Endodermal cell (in vitro differentiated cells): ENCODE measurements around the gene RIOK3. TPM values are rescaled to one million over a fixed set of nuclear protein-coding genes. Genes with fewer than 3 reads are reported as not detected.

Experiments used
- DNase-seq: peaks from one replicate; pipeline ENCODE4 v3.0.0-alpha.2; 2017
- H3K27ac ChIP-seq: 2 replicates; pipeline ENCODE4 v1.5.1; 2013; ENCODE audit warnings: mild to moderate bottlenecking, low read depth, low read length, moderate library complexity
- H3K27me3 ChIP-seq: 2 replicates; pipeline ENCODE4 v1.6.1; 2013; ENCODE audit warnings: mild to moderate bottlenecking, low read length, moderate library complexity; ENCODE audit not compliant: insufficient read depth, control insufficient read depth, poor library complexity, severe bottlenecking
- H3K36me3 ChIP-seq: 2 replicates; pipeline ENCODE4 v1.7.0; 2013; ENCODE audit warnings: mild to moderate bottlenecking, low read length, moderate library complexity; ENCODE audit not compliant: control insufficient read depth, insufficient read depth
- H3K4me1 ChIP-seq: one replicate; pipeline ENCODE4 v1.7.0; 2013; ENCODE audit warnings: low read length; ENCODE audit not compliant: control insufficient read depth, insufficient read depth
- H3K4me3 ChIP-seq: 2 replicates; pipeline ENCODE4 v1.5.1; 2013; ENCODE audit warnings: mild to moderate bottlenecking, low read length, moderate library complexity
- H3K9ac ChIP-seq: 2 replicates; pipeline ENCODE4 v1.6.1; 2013; ENCODE audit warnings: mild to moderate bottlenecking, low read length, moderate library complexity; ENCODE audit not compliant: poor library complexity, severe bottlenecking; ENCODE audit errors: extremely low read depth
- H3K9me3 ChIP-seq: 2 replicates; pipeline ENCODE4 v1.6.1; 2013; ENCODE audit warnings: mild to moderate bottlenecking, low read length, moderate library complexity; ENCODE audit not compliant: control insufficient read depth
- H3K27ac Mint-ChIP-seq: 2 replicates; pipeline ENCODE4 v1.8.0; 2020; ENCODE audit warnings: mixed read lengths
- H3K27me3 Mint-ChIP-seq: 2 replicates; pipeline ENCODE4 v1.8.0; 2021; ENCODE audit warnings: mild to moderate bottlenecking, mixed read lengths; ENCODE audit not compliant: insufficient read depth
- H3K36me3 Mint-ChIP-seq: 2 replicates; pipeline ENCODE4 v1.8.0; 2020; ENCODE audit warnings: low read depth, mixed read lengths
- H3K4me1 Mint-ChIP-seq: 2 replicates; pipeline ENCODE4 v1.8.0; 2020; ENCODE audit warnings: mixed read lengths
- H3K4me3 Mint-ChIP-seq: 2 replicates; pipeline ENCODE4 v1.8.0; 2020; ENCODE audit warnings: mild to moderate bottlenecking, moderate library complexity, mixed read lengths
- H3K9me3 Mint-ChIP-seq: 2 replicates; pipeline ENCODE4 v1.8.0; 2020; ENCODE audit warnings: mild to moderate bottlenecking, mixed read lengths
- WGBS, 2 experiments: methylation state at CpG; one replicate each; pipeline versions ENCODE4 v1.1.5 to v1.1.7; 2013; ENCODE audit warnings: missing lambda C conversion rate in 2 of 2, mixed read lengths in 1 of 2; ENCODE audit not compliant: insufficient coverage in 1 of 2, insufficient read length in 1 of 2; 5-methylcytosine and 5-hydroxymethylcytosine counted together
- total RNA-seq, 2 donors: library from RNA; stranded (reverse); fragmentation: NEBNext Ultra II Directional in 1 of 2; extraction: Animal tissue kit (Norgen Biotek cat#: 25700) in 1 of 2; gene quantifications; 2 replicates in 1 of 2; 3 replicates in 1 of 2; pipeline ENCODE4 v1.2.1, GENCODE V29; 2021
- TF ChIP-seq, protein P1 (sequence below): fragments of 200-600 bp; sonication (generic); conservative IDR thresholded peaks from 2 replicates; pipeline ENCODE4 v1.5.0; 2021; ENCODE audit warnings: antibody characterized with exemption, mild to moderate bottlenecking

The RIOK3 gene
- total RNA-seq, 2 donors from 2014 or later, result 31.2 to 45.0 TPM

DNA sequence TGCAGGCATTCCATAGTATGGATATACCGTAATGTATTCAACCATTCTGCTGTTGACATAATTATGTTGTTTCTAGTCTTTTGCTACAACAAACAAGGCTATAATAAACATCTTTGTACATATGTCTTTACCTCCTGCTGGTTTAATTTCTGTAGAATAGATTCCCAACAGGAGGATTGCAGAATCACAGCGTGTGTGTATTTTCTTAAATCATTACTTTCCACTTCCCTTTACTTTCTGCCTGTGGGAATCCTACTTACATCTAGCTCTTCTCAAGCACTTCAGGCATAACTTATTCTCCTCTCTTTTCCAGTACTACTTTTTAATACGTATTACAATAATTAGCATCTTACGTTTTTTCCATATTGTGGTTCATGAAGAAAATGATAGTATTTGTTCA, 13.0 kb upstream of the RIOK3 start:
- Histone ChIP-seq H3K9ac (no peak overlapping the region), H3K9me3 (no peaks in the 10 kb centered on the region), H3K4me3 (no peak overlapping the region), H3K36me3 (no peaks in the 10 kb centered on the region), H3K4me1 (no peaks in the 10 kb centered on the region), H3K27me3 (no peaks in the 10 kb centered on the region), H3K27ac (no peak overlapping the region)
- WGBS, 2 experiments, result 83 to 94% methylated on average over 1 to 4 of the region's 4 CpGs
- no peak overlapping the region for H3K27ac Mint-ChIP-seq
- no peak for DNase-seq
- TF ChIP-seq, protein P1, sequence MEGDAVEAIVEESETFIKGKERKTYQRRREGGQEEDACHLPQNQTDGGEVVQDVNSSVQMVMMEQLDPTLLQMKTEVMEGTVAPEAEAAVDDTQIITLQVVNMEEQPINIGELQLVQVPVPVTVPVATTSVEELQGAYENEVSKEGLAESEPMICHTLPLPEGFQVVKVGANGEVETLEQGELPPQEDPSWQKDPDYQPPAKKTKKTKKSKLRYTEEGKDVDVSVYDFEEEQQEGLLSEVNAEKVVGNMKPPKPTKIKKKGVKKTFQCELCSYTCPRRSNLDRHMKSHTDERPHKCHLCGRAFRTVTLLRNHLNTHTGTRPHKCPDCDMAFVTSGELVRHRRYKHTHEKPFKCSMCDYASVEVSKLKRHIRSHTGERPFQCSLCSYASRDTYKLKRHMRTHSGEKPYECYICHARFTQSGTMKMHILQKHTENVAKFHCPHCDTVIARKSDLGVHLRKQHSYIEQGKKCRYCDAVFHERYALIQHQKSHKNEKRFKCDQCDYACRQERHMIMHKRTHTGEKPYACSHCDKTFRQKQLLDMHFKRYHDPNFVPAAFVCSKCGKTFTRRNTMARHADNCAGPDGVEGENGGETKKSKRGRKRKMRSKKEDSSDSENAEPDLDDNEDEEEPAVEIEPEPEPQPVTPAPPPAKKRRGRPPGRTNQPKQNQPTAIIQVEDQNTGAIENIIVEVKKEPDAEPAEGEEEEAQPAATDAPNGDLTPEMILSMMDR, result no peak
- H3K27me3 Mint-ChIP-seq, result peaks cover 8% of the 10 kb centered on the region
- no peaks in the 10 kb centered on the region for H3K36me3 Mint-ChIP-seq
- H3K4me1 Mint-ChIP-seq, result peaks cover 11% of the 10 kb centered on the region
- no peak overlapping the region for H3K4me3 Mint-ChIP-seq
- H3K9me3 Mint-ChIP-seq, result peaks cover 4% of the 10 kb centered on the region

GRCh38 chr18:23442958-23443357, 10.1 kb upstream of the RIOK3 start:
- Histone ChIP-seq H3K27ac (no peak overlapping the region), H3K27me3 (no peaks in the 10 kb centered on the region), H3K9me3 (no peaks in the 10 kb centered on the region), H3K36me3 (no peaks in the 10 kb centered on the region), H3K4me1 (peaks cover 4% of the 10 kb centered on the region), H3K9ac (no peak overlapping the region), H3K4me3 (no peak overlapping the region)
- TF ChIP-seq, protein P1, result no peak
- Mint-ChIP-seq H3K27me3 (peaks cover 10% of the 10 kb centered on the region), H3K27ac (no peak overlapping the region), H3K9me3 (peaks cover 4% of the 10 kb centered on the region), H3K4me1 (peaks cover 5% of the 10 kb centered on the region), H3K4me3 (no peak overlapping the region), H3K36me3 (no peaks in the 10 kb centered on the region)
- no peak for DNase-seq
- WGBS, 2 experiments, result 92 to 100% methylated on average over 2 to 3 of the region's 3 CpGs

DNA sequence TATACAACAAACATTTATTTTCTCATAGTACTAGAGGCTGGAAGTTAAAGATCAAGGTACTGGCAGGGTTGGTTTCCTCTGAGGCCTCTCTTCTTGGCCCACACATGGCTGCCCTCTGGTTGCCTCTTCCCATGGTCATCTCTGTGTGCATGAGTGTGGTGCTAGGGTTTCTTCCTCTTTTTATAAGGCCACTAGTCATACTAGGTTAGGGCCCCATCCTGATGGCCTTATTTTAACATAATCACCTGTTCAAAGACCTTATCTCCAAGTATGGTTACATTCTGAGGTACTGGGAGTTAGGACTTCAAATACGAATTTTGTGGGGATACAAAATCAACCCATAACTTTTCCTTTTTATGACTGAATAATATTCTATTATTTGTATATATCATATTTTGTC, 4.8 kb upstream of the RIOK3 start:
- Mint-ChIP-seq H3K27ac (no peak overlapping the region), H3K9me3 (peaks cover 2% of the 10 kb centered on the region), H3K36me3 (no peaks in the 10 kb centered on the region), H3K27me3 (peaks cover 5% of the 10 kb centered on the region), H3K4me3 (no peak overlapping the region), H3K4me1 (peaks cover 8% of the 10 kb centered on the region)
- Histone ChIP-seq H3K27me3 (no peaks in the 10 kb centered on the region), H3K36me3 (no peaks in the 10 kb centered on the region), H3K9ac (no peak overlapping the region), H3K27ac (no peak overlapping the region), H3K4me1 (peaks cover 4% of the 10 kb centered on the region), H3K9me3 (no peaks in the 10 kb centered on the region), H3K4me3 (no peak overlapping the region)
- no peak for DNase-seq
- TF ChIP-seq, protein P1, result no peak
- no CpG with 5 or more reads among the region's 1 CpG for WGBS, 2 experiments
